Panc1 (cell line): ENCODE data around the gene ELMO1.

Experiments
- POLR2AphosphoS5 ChIP-seq: IDR thresholded peaks from 2 replicates; pipeline ENCODE4 v1.6.1; 2012; ENCODE audit warnings: mild to moderate bottlenecking, low read depth, low read length, moderate library complexity
- REST ChIP-seq, 2 experiments: IDR thresholded peaks; 2 replicates each; pipeline ENCODE4 v1.6.1; 2011 to 2012; ENCODE audit warnings: low read depth in 2 of 2, control low read depth in 1 of 2, low read length in 1 of 2, mild to moderate bottlenecking in 1 of 2, moderate library complexity in 1 of 2; ENCODE audit not compliant: insufficient read depth in 1 of 2
- SIN3A ChIP-seq: IDR thresholded peaks from 2 replicates; pipeline ENCODE4 v1.6.1; 2012; ENCODE audit warnings: low read depth, mild to moderate bottlenecking, low read length, moderate library complexity, borderline replicate concordance; ENCODE audit not compliant: insufficient read depth
- TCF7L2 ChIP-seq: IDR thresholded peaks from 2 replicates; pipeline ENCODE4 v1.6.1; 2011; ENCODE audit warnings: mild to moderate bottlenecking, low read depth, low read length, inconsistent platforms
- TF ChIP-seq, protein P1 (sequence below): fragments of 450-650 bp; IDR thresholded peaks from 2 replicates; pipeline ENCODE4 v1.5.1; 2017; ENCODE audit warnings: mild to moderate bottlenecking

GRCh38 chr7:36928718-36929117 lies 519.9 kb downstream of the ELMO1 start:
- TF ChIP-seq, protein P1, sequence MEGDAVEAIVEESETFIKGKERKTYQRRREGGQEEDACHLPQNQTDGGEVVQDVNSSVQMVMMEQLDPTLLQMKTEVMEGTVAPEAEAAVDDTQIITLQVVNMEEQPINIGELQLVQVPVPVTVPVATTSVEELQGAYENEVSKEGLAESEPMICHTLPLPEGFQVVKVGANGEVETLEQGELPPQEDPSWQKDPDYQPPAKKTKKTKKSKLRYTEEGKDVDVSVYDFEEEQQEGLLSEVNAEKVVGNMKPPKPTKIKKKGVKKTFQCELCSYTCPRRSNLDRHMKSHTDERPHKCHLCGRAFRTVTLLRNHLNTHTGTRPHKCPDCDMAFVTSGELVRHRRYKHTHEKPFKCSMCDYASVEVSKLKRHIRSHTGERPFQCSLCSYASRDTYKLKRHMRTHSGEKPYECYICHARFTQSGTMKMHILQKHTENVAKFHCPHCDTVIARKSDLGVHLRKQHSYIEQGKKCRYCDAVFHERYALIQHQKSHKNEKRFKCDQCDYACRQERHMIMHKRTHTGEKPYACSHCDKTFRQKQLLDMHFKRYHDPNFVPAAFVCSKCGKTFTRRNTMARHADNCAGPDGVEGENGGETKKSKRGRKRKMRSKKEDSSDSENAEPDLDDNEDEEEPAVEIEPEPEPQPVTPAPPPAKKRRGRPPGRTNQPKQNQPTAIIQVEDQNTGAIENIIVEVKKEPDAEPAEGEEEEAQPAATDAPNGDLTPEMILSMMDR: no peak
- no peak for TF ChIP-seq POLR2AphosphoS5
- no peak for TF ChIP-seq TCF7L2
- TF ChIP-seq REST (IDR thresholded peaks at IDR 0.05; ENCODE audit: insufficient read depth in 1 of 2, low read depth in 2 of 2, low read length in 1 of 2): no peak
- TF ChIP-seq SIN3A: no peak
